A673 (cell line): Measurements from ENCODE around the gene GRXCR1.

ENCODE experiments used
- CTCF ChIP-seq: fragments of 300-800, 200-600 bp; sonication (generic); conservative IDR thresholded peaks from 2 replicates; pipeline ENCODE4 v1.5.1; 2017; ENCODE audit warnings: low read depth, mild to moderate bottlenecking, antibody characterized with exemption, low read length, moderate library complexity, mixed read lengths
- EZH2 ChIP-seq: fragments of 200-600 bp; sonication (generic); IDR thresholded peaks from 2 replicates; pipeline ENCODE4 v1.6.1; 2017; ENCODE audit warnings: borderline replicate concordance, low read depth, mild to moderate bottlenecking, mixed read lengths, antibody characterized with exemption, low read length; ENCODE audit not compliant: poor library complexity, severe bottlenecking

- TF ChIP-seq CTCF (no peak), EZH2 (no peak)
Measured at GRCh38 chr4:43048570-43048969, 156.1 kb downstream of the GRXCR1 start.
